OCI-LY3 (cell line): ENCODE results near the gene EPN2.

Experiments used
- EZH2phosphoT487 ChIP-seq: fragments of 200-600 bp; shearing (Covaris generic); IDR thresholded peaks from 2 replicates; pipeline ENCODE4 v1.6.1; 2018; ENCODE audit warnings: antibody characterized with exemption, mixed run types, low read depth
- TF ChIP-seq, protein P1 (sequence below): fragments of 200-600, 300-600 bp; sonication (generic); IDR thresholded peaks from 2 replicates; pipeline ENCODE4 v1.5.1; 2014; ENCODE audit warnings: antibody characterized with exemption, low read length, low read depth

GRCh38 chr17:19248151-19248927 is 11.2 kb downstream of the EPN2 start:
- TF ChIP-seq, protein P1, sequence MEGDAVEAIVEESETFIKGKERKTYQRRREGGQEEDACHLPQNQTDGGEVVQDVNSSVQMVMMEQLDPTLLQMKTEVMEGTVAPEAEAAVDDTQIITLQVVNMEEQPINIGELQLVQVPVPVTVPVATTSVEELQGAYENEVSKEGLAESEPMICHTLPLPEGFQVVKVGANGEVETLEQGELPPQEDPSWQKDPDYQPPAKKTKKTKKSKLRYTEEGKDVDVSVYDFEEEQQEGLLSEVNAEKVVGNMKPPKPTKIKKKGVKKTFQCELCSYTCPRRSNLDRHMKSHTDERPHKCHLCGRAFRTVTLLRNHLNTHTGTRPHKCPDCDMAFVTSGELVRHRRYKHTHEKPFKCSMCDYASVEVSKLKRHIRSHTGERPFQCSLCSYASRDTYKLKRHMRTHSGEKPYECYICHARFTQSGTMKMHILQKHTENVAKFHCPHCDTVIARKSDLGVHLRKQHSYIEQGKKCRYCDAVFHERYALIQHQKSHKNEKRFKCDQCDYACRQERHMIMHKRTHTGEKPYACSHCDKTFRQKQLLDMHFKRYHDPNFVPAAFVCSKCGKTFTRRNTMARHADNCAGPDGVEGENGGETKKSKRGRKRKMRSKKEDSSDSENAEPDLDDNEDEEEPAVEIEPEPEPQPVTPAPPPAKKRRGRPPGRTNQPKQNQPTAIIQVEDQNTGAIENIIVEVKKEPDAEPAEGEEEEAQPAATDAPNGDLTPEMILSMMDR, result no peak
- no peak for TF ChIP-seq EZH2phosphoT487
